ENCODE data around the gene CPED1. TPM values are rescaled to one million over a fixed set of nuclear protein-coding genes. Genes with fewer than 3 reads are reported as not detected.
"Not testable (repeated sequence)": the region's sequence is repeated elsewhere in the genome, so short reads cannot be mapped to it uniquely, and the experiment has no call there.

CPED1 gene
- total RNA-seq, 1 donor from 2014 or later = 44.4 TPM

GRCh38 chr7:121180436-121181063, 192.0 kb downstream of the CPED1 start:
- no peak for DNase-seq (ENCODE audit: low spot score)

GRCh38 chr7:121181357-121181756, 192.8 kb downstream of the CPED1 start:
- no peak for DNase-seq (ENCODE audit: low spot score)

DNA sequence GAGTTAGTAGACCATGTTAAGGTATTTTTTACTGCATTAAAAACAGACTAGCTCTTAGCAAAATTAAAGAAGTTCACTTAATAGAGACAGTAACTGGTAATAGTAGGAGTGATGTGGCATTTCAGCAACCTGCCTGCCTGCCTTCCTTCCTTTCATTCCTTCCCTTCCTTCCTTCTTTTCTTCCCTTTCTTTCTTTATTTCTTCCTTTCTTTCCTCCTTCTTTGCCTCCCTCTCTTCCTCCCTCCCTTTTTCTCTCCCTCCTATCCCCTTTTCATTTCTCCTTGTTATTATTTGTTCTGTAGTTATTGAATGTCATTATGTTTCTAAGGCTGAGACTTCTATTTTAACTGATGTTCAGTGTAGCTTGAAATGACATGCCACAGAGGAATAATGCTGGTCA, 193.8 kb downstream of the CPED1 start:
- DNase-seq (ENCODE audit: low spot score) = no peak

DNA sequence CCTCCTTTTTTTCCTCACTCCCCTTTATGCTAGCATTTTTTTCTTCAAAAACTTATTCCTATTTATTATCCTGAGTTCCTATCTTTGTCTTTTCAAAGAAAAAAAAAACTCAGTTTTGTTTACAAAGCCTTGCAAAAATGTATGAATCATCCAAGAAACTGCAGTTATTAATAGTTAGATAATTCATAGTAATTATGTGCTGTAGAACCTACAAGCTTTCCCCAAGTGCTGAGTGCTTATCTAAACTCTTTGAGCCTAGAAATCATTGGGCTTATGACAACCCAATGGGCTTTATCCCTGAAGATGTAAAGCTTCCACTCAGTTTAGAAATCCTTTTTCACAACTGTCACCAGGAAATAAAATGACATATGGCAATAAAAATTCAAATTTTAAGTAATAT, 194.4 kb downstream of the CPED1 start:
- DNase-seq (ENCODE audit: low spot score) = no peak

- DNase-seq (ENCODE audit: low spot score) = not testable (repeated sequence)
Measured at GRCh38 chr7:121183883-121184282, 195.4 kb downstream of the CPED1 start.

- DNase-seq (ENCODE audit: low spot score) = no peak
Measured at GRCh38 chr7:121186746-121187145, 198.2 kb downstream of the CPED1 start.

DNA sequence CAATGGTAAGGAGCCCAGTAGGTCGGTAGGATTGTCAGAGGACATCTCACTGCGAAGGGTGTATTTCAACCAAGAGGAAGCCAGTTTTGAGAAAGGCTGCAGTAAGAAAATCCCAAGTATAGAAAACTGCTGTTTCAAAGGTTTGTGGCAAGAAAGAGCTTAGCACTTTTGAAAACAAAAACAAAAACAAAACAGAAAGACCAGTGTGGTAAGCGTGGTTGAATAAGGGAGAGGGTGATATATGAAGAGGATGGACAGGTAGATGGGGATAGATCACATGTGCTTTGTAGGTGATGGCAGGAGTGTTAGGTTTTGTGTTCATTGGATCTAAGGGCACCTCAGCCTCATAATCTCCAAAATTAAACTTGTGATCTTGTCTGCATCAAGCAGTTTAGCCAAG, 198.7 kb downstream of the CPED1 start:
- DNase-seq (ENCODE audit: low spot score) = no peak

DNA sequence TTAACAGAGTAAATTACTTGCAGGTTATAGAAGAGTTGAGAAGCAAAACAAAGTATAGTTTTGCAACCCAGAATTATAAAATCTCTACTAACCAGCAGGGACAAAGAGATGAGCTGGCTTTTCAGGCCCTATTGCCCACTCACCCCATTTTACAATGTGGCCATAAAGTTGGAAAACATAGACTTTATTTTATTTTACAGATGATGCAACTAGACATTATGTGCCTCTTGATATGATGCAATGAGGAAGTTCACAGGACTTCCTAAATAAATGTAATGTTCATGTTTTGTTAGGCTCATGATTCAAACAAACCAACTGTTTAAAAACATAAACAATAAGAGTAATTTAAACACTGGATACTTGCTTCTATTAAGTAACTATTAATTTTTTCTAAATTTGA, 199.2 kb downstream of the CPED1 start:
- DNase-seq (ENCODE audit: low spot score) = no peak

- no peak for DNase-seq (ENCODE audit: low spot score)
Measured at GRCh38 chr7:121192834-121193233, 204.3 kb downstream of the CPED1 start.

DNA sequence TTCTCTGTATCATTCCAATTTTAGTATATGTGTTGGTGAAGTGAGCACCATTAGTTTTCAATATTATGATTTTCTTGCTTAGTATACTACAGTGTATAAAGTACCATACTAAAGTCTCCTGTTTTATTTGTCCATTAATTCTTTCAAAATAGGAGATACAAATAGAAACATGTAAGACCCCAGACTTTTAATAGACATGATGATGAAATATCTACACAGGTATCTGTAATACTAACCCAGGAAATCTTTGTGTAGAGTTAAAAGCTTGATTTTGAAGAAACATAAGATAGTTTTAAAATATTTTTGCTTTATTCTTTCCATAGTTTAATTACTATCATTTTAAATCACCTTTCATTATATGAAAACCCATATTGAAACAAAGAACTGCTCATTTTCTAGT, 206.5 kb downstream of the CPED1 start:
- no peak for DNase-seq (ENCODE audit: low spot score)

DNA sequence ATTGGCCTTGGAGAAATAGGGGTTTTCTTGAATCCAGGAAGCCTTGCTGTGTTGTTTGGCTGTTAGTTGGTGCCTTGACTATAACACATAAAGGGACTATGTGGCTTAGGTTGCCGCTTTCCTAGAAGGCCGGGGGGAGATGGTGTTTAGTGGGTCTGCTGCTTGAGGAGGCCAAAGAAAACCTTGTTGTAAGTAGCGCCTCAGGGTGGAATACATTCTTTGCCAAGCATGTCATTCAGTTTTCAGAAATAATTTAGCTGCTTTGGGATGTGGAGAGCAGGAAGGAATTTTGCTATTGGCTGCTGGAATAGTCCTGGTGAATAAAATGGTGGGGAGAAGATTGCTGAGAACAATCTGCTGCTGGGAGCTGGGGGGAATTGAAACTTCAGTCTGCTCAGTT, 207.4 kb downstream of the CPED1 start:
- no peak for DNase-seq (ENCODE audit: low spot score)

DNA sequence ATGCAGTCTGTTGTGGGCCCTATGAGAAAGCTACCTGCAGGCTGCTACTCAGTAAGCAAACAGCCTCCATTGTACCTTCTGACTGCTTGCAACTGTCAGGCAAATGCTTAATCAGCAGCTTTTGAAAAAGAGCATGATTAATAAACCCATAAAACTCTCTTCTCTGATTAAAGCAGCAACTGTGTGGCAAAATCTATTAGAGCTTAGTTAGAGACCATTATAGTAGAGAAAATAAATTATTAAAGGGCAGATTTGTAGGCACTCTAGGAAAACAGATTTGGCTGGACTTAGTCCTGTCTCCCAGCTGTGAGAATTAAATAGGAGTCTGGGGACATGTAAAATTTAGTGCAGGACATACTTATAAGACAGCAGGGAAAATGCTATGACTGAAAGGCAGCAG, 207.8 kb downstream of the CPED1 start:
- DNase-seq (ENCODE audit: low spot score) = no peak

GRCh38 chr7:121197455-121197854, 208.9 kb downstream of the CPED1 start:
- no peak for DNase-seq (ENCODE audit: low spot score)

- DNase-seq (ENCODE audit: low spot score) = no peak
Measured at GRCh38 chr7:121198502-121198901, 210.0 kb downstream of the CPED1 start.

DNA sequence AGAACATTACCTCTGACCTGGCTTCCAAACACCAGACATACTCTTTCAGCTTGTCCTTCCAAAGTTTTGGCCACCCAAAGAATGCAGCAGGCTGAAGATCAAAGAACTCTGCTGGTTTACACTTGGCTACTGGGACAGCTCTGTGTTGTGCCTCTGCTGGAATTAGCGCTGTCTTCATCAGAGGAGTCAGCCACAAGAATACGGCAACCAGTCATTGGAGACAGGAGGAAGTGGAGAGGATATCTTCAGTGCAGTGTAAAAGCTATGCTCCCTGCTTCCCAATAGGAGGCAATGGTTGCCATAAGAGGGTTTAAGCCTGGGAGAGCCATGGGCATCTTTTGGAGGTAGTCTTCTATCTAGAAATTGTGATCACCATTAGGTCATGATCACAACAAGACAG, 213.6 kb downstream of the CPED1 start:
- DNase-seq (ENCODE audit: low spot score) = no peak

DNA sequence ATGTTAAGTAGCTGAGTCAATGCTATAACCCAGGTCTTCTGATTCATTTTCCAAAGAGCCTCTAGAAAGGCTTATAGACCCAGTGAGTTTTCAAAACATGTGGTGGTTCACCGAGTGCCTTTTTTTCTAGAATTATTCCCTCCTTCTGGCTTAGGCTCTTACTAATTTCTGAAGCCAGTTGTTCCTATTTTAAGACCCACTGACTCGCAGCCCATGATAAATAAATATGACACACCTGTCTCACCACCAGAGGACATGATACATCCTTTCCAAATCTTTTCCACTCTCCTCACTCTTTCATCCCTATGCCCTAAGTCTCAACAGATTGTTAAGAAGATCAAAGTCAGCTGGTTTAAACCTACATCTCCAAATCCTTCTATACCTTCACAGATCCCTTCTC, 214.3 kb downstream of the CPED1 start:
- DNase-seq (ENCODE audit: low spot score) = no peak

DNA sequence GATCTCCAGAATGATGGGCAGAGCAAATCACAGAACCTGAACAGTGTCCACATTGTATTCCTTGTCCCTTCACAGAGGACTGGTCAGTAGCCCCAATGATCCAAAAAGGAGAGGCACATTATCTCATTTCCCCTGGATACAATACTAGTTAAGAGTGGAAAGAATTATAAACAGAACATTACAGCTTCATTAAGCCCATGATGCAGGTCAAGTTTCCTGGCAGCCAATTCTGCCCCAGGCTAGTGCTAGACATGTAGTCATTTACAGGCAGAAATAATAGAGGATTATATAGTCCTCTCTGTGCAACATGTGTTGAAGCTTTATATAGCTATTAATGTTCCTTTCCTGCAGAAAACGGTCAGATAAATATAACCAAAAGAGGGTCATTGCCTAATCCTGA, 216.0 kb downstream of the CPED1 start:
- DNase-seq (ENCODE audit: low spot score) = no peak

GRCh38 chr7:121205777-121206176, 217.3 kb downstream of the CPED1 start:
- DNase-seq (ENCODE audit: low spot score) = no peak

GRCh38 chr7:121211253-121211652, 222.7 kb downstream of the CPED1 start:
- no peak for DNase-seq (ENCODE audit: low spot score)

- DNase-seq (ENCODE audit: low spot score) = no peak
Measured at GRCh38 chr7:121212036-121212435, 223.5 kb downstream of the CPED1 start.

DNA sequence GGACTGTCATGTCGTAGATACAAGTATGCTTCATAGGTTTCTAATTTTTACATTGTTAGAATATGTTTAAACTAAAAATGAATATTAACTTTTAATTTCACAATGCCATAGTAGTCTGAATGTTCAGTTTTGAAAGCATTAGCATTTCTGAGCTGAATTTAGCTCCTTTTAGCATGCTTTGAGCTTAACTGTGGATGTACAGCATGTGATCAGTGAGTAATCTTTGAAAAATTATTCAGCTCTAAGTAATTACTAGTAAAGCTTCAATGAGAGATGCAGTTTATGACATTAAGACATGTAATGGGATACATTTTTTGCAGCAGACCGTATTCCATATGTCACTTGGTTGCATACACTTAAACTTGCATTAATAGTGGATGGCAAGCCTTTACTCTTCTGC, 226.1 kb downstream of the CPED1 start:
- no peak for DNase-seq (ENCODE audit: low spot score)

DNA sequence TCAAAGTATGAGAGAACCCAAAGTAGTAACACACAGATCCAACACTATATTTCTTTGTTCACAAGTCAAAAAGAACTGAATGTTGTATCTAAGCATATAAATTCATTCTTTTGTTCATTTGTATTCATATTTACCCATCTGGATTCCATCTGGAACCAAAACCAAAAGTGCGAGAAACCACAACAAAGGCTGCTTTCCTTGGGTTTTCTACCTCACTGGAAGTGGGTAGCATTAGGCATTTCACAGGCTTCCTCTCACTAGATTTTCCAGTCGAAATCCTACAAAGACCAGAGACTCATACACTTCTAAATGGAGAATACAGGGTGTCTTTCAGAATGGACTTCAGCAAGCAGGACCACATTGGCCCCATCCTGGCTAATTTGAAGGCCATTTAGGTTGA, 230.5 kb downstream of the CPED1 start:
- DNase-seq (ENCODE audit: low spot score) = no peak

- not testable (repeated sequence) for DNase-seq (ENCODE audit: low spot score)
Measured at GRCh38 chr7:121221108-121221507, 232.6 kb downstream of the CPED1 start.

DNA sequence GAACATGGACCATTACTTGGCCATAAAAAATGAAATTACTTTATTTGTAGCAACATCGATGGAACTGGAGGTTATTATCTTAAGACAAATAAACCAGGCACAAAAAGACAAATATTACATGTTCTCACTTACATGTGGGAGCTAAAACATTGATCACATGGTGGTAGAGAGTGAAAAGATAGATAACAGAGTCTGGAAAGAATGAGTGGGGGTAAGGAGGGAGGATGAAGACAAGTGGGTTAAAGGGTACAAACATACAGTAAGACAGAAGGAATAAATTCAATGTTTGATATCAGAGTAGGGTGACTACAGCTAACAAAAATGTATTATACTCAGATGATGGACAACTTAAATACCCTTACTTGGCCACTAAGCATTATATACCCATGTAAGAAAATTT, 240.3 kb downstream of the CPED1 start:
- DNase-seq (ENCODE audit: low spot score) = no peak

Measured in mesenteric fat pad (tissue), 1 donor.